Heart right ventricle (tissue), 16 donors: Measurements from ENCODE around the gene AGPS. TPM values are rescaled to one million over a fixed set of nuclear protein-coding genes. Genes with fewer than 3 reads are reported as not detected.
"Not testable (repeated sequence)": the region's sequence is repeated elsewhere in the genome, so short reads cannot be mapped to it uniquely, and the experiment has no call there.

Experiments
- ATAC-seq, 8 donors: fragments of 200-7000 bp; cut with Tn5 transposase; one replicate each; pipeline ENCODE4 v1.9.1; 2020; ENCODE audit warnings: mild to moderate bottlenecking in 8 of 8, moderate library complexity in 8 of 8, moderate number of reproducible peaks in 1 of 8
- DNase-seq, 2 donors: peaks; one replicate each; pipeline ENCODE4 v3.0.0-alpha.2; 2020
- H3K27ac ChIP-seq, 10 donors: fragments of 200-600 bp; sonication (generic) in 2 of 10; one replicate each; pipeline versions ENCODE4 v1.5.0 to v1.8.0; 2020 to 2022; ENCODE audit warnings: mild to moderate bottlenecking in 3 of 10
- H3K27me3 ChIP-seq, 7 donors: fragments of 200-600 bp; one replicate each; pipeline ENCODE4 v1.8.0; 2021 to 2022; ENCODE audit warnings: mild to moderate bottlenecking in 2 of 7
- H3K36me3 ChIP-seq, 9 donors: fragments of 200-600 bp; sonication (generic) in 1 of 9; one replicate each; pipeline versions ENCODE4 v1.5.0 to v1.8.0; 2020 to 2022; ENCODE audit warnings: mild to moderate bottlenecking in 2 of 9
- H3K4me1 ChIP-seq, 9 donors: fragments of 200-600 bp; sonication (generic) in 1 of 9; one replicate each; pipeline versions ENCODE4 v1.5.0 to v1.8.0; 2020 to 2022; ENCODE audit warnings: mild to moderate bottlenecking in 4 of 9
- H3K4me3 ChIP-seq, 10 donors: fragments of 200-600 bp; sonication (generic) in 2 of 10; one replicate each; pipeline versions ENCODE4 v1.5.0 to v1.8.0; 2020 to 2022; ENCODE audit warnings: mild to moderate bottlenecking in 7 of 10, moderate library complexity in 2 of 10
- H3K9me3 ChIP-seq, 11 donors: fragments of 200-600 bp in 10 of 11; sonication (generic) in 2 of 11; one replicate each; pipeline versions ENCODE4 v1.5.0 to v1.8.0; 2013 to 2022; ENCODE audit warnings: mild to moderate bottlenecking in 2 of 11, control low read depth in 1 of 11, moderate library complexity in 1 of 11
- WGBS, 2 donors: extraction: QIAGEN DNeasy Blood & Tissue Kit; methylation state at CpG; one replicate each; pipeline ENCODE4 v1.1.7; 2013; ENCODE audit warnings: inconsistent platforms in 1 of 2; 5-methylcytosine and 5-hydroxymethylcytosine counted together
- intact Hi-C, 10 donors: fragments of 100-400 bp; cut with DNase I; formaldehyde crosslinking; loops; one replicate each; pipeline versions ENCODE4 v1.11.1 to v1.14.2; 2022
- polyA plus RNA-seq, 2 donors: library from polyadenylated mRNA; stranded (reverse); fragments of 200-250 nt; gene quantifications; one replicate each; pipeline ENCODE4 v1.2.3, GENCODE V29; 2013
- total RNA-seq, 10 donors: library from RNA; stranded (reverse); fragmentation: NEBNext Ultra II Directional in 3 of 10; extraction: Animal tissue kit (Norgen Biotek cat#: 25700) in 3 of 10; gene quantifications; one replicate each; pipeline versions ENCODE4 v1.2.1 to v1.2.4, GENCODE V29; 2021 to 2023
- TF ChIP-seq, protein P1 (sequence below), 9 donors: fragments of 200-600 bp; sonication (generic) in 2 of 9; IDR thresholded peaks; one replicate each; pipeline versions ENCODE4 v1.5.0 to v1.8.0; 2021 to 2022; ENCODE audit warnings: antibody characterized with exemption in 9 of 9, mild to moderate bottlenecking in 5 of 9, moderate library complexity in 1 of 9
- donor health status: Arrhythmogenic right ventricular cardiomyopathy.
- donor health status: ischemic (EF 13 %, LVEDD 7.1; RV severe dilation, severe dysfunction).
- donor health status: healthy with polysubstance abuse.
- donor health status: DM: no; HTN: yes; CAD: no.
- donor health status: DM: no; HTN: no; CAD: no.
- donor health status: ischemic (EF 25% LVEDD 6.9; RV normal size, moderate dysfunction).
- donor health status: ischemic (EF 25% LVEDD 5.7; RV mildly dilated, moderate dysfunction).
- donor health status: healthy.
- donor health status: DM: yes; HTN: yes; CAD: no.
- donor health status: Ischemic cardiomyopathy.
- donor health status: ischemic (EF 35%, LVEDD 5.7; RV mildly dilated, moderate dysfunction).
- donor health status: nonischemic (EF 11% LVEDD 7.7; RV severe dilation, severe dysfunction).
- donor health status: DM: yes; HTN: yes; CAD: no.
- donor health status: PGD.
- donor health status: ischemic (EF 29% LVEDD 5.4; RV normal size, mild dysfunction).
- donor health status: nonischemic (EF 23%, LVEDD 6.1; RV moderate dilation, normal function).

Gene AGPS
- total and polyA plus RNA-seq, 12 donors = 4.6 to 32.0 (median 28.4) TPM

DNA sequence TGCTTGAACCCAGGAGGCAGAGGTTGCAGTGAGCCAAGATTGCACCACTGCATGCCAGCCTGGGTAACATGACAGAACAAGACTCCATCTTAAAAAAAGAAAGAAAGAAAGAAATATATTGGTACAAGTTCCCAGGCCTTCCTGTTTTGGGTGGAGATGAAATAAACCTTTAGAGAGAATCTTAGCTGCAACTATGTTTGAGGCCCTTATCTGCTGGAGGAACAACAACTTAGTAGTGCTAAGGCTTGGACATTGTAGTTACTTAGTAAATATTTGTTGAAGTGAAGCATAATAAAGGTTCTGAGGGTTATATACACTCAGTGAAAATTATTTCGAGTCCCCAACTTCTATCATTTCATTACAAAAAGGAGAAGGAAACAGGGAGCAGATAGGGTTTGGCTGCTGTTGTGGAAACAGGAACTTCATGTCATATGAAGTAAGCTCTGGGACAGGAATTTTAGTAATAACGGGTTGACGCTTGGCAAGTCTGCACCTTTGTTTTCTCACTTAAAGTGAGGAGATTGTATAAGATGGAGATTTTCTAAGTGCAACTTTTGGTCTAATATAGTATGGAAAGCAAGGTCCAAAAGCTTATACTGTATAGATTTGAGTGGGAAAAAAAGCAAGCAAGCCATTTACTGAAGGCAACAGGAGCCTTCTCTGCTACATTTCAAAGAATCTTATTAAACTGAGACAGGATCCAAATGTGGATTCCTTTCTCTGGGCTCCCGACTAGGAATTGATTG is 40.0 kb upstream of the AGPS start:
- Histone ChIP-seq H3K27ac (peak overlapping the region; percentile 2 to 82 (median 59)), H3K4me1 (peaks cover 0 to 28% (median 15%) of the 10 kb centered on the region in 9 donors), H3K36me3 (peaks cover 0 to under 1% (median 0%) of the 10 kb centered on the region in 9 donors), H3K27me3 (no peaks in the 10 kb centered on the region), H3K4me3 (no peak overlapping the region), H3K9me3 (no peaks in the 10 kb centered on the region)
- intact Hi-C loops = no loop called here
- WGBS, 2 donors = 28 to 33% methylated on average over 4 of the region's 4 CpGs
- no peak for DNase-seq
- TF ChIP-seq, protein P1, sequence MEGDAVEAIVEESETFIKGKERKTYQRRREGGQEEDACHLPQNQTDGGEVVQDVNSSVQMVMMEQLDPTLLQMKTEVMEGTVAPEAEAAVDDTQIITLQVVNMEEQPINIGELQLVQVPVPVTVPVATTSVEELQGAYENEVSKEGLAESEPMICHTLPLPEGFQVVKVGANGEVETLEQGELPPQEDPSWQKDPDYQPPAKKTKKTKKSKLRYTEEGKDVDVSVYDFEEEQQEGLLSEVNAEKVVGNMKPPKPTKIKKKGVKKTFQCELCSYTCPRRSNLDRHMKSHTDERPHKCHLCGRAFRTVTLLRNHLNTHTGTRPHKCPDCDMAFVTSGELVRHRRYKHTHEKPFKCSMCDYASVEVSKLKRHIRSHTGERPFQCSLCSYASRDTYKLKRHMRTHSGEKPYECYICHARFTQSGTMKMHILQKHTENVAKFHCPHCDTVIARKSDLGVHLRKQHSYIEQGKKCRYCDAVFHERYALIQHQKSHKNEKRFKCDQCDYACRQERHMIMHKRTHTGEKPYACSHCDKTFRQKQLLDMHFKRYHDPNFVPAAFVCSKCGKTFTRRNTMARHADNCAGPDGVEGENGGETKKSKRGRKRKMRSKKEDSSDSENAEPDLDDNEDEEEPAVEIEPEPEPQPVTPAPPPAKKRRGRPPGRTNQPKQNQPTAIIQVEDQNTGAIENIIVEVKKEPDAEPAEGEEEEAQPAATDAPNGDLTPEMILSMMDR (IDR thresholded peaks at IDR 0.05) = no peak
- ATAC-seq = peak in 6 of 8 donors; percentile 55 to 83 (median 74)

DNA sequence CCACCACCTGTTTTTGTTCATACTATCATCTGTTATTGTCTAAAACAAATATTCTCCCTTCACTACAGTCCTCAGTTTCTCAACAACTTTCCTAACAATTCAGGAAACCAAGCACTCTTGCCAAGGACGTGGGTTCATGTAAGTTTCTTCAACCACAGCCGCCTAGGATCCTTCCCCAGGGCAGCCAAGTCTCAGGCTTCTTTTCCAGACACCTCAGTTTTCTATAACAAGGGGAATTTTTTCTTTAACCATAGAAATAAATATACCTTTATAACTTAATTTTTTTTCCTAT is 39.4 kb upstream of the AGPS start:
- no peaks in the 10 kb centered on the region for H3K36me3 ChIP-seq
- intact Hi-C loops = no loop called here
- 40 to 47% methylated on average over 2 of the region's 2 CpGs for WGBS, 2 donors

DNA sequence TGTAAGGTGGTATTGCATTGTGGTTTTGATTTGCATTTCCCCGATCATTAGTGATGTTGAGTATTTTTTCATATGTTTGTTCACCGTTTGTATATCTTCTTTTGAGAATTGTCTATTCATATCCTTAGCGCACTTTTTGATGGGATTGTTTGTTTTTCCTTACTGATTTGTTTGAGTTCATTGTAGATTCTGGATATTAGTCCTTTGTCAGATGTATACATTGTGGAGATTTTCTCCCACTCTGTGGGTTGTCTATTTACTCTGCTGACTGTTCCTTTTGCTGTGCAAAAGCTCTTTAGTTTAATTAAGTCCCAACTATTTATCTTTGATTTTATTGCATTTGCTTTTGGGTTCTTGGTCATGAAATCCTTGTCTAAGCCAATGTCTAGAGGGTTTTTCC is 38.0 kb upstream of the AGPS start:
- 88 to 93% methylated on average over 3 of the region's 3 CpGs for WGBS, 2 donors
- H3K4me1 ChIP-seq = peaks cover 0 to 19% (median 15%) of the 10 kb centered on the region in 9 donors
- DNase-seq, H3K4me3 ChIP-seq, H3K36me3 ChIP-seq, H3K9me3 ChIP-seq, H3K27ac ChIP-seq, intact Hi-C loops, H3K27me3 ChIP-seq, ATAC-seq: not testable (repeated sequence)

More for the DNA sequence above, 39.4 kb upstream of the AGPS start:
- Histone ChIP-seq H3K27me3 (no peaks in the 10 kb centered on the region), H3K9me3 (no peaks in the 10 kb centered on the region), H3K4me1 (peaks cover 0 to 28% (median 15%) of the 10 kb centered on the region in 9 donors), H3K27ac (peak overlapping the region in 6 of 10 donors; percentile 49 to 82 (median 62)), H3K4me3 (no peak overlapping the region)
- peak in 7 of 8 donors; percentile 24 to 80 (median 75) for ATAC-seq
- TF ChIP-seq, protein P1 (IDR thresholded peaks at IDR 0.05) = no peak
- DNase-seq = peak in 1 of 2 donors; percentile 24

DNA sequence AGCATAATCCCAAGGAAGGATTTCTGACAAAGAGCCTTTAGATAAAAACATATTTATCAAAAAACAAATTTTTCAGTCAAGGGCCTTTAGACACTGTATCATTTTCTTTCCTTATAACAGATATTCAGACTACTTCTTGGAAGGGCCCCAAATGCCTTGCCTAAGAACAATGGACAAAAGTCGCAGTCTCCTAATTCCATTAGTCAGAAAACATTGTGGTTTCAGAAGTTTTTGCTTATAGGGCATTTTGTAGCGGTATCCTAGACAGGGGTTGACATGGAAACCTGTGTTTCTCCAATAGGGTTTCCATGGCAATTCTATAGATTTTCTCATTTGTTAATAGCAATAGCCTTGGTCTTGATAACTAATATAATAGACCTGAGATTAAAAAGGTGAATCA is 36.7 kb upstream of the AGPS start:
- intact Hi-C loops = no loop called here
- Histone ChIP-seq H3K27me3 (no peaks in the 10 kb centered on the region), H3K36me3 (no peaks in the 10 kb centered on the region), H3K9me3 (no peaks in the 10 kb centered on the region), H3K27ac (no peak overlapping the region), H3K4me3 (no peak overlapping the region), H3K4me1 (peaks cover 0 to 28% (median 16%) of the 10 kb centered on the region in 9 donors)
- WGBS, 2 donors = 82 to 83% methylated on average over 2 of the region's 2 CpGs
- TF ChIP-seq, protein P1 (IDR thresholded peaks at IDR 0.05) = no peak
- DNase-seq = no peak
- no peak for ATAC-seq
